Activated CD4-positive, alpha-beta T cell treated with anti-CD3 and anti-CD28 coated beads for 24 hours (primary cell): ENCODE results near the gene MYLK.

ENCODE experiments used
- DNase-seq, 2 donors: peaks; one replicate each; pipeline ENCODE4 v3.0.0-alpha.2; 2020; ENCODE audit warnings: low read depth in 2 of 2

Gene MYLK

DNA sequence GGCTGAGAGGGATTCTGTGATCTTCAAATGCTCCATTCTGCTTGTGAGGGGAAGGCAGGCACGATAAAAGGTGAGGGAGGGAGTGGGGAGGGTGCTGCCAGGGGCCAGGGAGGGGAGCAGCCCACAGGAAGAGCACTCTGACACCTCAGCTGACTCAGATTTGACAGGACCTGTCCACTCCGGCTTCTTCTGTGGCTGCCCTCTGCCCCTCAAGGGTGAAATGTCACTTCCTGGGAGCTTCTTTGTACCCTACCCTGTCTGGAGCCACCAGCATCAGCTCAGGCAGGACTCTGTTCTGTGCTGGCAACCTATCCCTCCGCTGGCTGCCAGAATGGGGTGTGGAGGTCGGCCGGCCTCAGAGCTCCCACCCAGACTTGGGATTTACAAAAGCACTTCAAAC lies 185.3 kb downstream of the MYLK start:
- no peak for DNase-seq

DNA sequence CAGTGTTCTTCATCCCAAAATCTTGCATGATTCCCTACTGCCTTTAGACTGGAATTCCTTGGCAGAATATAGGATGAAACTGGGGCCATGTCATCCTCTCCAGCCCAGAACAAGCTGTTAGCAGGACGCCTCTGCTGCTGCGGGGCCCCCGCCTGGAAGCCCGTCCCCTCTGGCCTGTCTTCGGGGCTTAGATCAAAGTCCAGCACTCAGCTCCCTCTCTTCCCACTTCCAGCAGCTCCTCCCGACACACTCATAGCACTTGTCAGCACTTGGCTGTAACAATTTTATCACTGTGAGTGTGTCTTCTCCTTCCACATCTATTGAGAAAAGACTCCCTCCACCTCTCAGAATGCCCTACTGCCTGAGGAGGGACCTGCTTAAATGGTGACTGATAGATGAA lies 187.3 kb downstream of the MYLK start:
- DNase-seq: no peak

DNA sequence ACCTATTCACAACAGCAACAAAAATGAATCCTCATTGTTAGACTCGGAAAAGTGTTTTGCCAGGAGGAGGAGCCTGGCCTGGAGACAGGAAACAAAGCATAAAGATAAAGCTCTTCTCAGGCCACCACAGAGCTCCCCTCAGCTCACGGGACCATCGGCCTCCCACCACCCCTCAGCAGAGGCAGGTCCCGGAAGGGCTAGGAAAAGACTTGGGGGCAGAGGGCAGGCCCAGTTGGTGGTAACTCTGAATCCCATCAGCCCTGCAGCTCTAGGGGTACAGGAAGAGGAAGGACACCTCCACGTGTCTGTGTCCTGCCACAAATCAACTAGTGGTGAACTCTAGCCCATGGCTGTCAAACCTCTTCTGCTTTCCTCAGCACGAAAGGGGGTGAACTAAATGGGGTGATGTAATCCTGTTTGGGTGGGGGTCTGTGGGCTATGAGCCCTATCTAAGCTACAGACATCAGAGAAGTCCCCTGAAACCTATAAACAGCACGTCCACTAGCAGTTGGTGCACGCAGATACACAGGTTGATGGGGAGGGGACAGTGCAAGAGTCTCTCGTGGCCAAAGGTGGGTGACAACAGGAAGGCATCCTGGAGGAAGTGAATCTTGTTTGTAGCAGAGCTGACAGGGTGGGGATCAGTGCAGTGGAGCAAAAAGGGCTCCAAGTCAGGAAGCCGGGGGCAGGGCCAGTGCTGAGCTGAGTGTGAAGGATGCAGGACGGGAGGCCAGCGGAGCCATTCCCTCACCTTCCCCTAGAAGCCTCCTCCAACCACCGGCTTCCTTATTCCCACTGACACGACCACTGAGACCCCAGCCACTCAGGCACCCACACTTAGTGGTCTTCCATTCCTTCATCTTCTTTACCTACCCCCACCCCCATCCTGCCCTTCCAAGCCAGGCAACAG lies 188.1 kb downstream of the MYLK start:
- DNase-seq: no peak

DNA sequence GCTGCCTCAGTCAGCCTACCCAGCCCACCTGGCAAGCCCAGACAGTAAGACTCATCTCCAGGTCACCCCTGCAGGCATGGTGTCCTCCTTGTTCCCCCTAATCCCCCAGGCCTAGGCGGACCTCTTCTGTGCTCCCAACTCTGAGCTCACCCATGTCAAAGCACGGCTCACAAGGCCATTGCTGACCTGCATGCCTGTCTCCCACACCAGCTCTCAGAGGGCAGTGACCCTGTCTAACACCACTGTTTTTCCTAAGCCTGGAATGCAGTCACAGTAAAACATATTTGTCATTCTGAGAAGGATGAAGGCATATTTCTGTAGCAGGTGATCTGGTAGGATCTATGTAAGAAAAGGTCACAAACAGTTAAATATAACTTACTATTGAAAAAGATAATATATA lies 189.0 kb downstream of the MYLK start:
- no peak for DNase-seq

DNA sequence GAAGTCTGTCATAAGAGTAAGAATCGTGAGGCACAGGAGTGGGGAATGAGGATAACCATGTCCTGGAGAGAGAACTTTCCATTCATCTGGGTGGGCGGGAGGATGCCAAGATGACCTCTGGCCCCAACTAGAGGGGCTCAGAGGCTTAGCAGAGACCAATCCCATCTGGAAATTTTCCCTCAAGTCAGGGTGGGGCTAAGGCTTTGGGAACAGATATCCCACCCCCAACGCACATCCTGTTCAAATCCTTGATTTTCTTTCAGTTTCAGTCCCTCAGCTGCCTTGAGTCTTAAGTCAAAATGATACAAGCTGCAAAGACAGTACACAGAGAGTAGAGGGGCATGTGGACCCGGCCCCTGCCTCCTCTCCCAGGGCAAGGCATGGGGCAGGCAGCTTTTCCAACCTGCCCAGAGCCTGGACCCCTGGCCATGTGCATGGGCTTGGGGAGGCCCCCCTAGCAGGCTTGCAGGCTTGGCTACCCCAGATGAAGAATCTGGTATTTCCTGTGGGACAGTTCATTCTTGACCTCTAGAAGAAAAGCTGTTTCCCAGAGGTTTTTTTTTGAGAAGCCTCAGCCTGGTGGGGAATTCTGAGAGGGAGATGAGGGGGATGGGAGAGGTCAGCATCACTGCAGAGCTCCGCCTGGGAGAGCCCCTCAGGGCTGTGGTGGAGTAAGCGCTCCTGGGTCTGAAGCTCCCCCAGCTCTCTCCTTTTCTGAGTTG lies 189.6 kb downstream of the MYLK start:
- no peak for DNase-seq

DNA sequence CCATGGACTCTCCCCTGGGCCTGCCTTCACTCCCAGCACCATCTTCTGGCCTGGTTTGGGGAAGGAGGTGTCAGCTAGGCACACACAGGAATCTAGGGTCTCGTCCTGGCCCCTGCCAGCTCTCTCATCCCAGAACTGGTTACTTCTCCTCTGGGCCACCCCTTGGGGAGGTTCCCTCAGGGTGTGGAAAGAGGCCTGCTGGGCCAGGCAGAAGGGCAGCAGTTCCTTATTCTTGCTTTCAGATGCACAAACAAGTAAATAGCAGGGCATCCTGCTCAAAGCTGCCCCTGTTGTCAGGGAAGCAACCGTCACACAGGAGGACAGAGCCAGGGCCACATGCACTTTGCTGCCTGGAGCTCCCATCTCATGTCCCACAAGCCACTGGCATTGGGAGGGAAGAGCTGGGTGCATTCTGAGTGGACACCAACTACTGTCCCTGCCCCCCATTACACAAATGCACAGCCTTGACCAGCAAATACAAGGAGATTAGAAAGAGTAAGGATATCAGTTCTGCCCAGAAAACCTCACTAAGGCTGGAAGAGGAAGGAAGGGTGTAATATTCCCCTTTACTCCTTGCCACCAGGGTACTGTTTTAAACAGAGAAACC lies 190.4 kb downstream of the MYLK start:
- no peak for DNase-seq

DNA sequence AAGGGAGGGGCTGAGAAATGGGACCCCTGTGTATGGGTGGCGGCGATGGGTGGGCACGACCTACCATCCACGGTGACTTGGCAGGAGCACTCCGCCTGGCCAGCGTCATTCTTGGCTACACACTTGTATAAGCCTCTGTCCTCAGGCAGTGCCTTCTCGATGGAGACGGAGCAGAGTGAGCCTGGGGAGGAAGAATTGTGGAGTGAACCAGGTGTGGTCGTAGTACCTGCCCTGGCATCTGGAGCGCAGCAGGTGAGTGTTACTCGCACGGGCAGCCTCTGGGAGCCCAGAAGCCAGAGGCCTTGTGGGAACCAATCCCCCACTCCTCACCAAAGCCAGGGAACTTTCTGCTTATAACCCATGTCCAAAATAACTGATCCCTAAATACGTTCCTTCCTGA lies 191.5 kb downstream of the MYLK start:
- DNase-seq: no peak

DNA sequence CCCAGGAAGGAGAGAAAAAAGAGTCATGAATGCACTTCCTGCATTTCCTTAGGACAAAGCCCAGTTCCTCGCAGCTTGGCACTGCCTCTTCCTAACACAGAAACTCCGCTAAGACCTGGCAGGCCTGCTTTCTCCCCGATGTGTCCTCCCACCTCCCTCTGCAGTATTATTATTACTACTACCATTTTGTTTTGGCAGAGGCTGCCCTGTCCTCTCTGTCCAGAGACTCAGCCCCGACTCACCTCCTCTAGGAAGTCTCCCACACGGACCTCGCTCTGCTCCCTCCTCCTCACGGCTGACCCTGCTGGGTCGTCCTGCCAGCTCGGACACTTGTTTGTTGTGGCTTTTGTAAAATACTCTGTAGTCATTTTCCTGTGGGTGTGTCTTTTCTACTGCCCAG lies 192.1 kb downstream of the MYLK start:
- DNase-seq: no peak

DNA sequence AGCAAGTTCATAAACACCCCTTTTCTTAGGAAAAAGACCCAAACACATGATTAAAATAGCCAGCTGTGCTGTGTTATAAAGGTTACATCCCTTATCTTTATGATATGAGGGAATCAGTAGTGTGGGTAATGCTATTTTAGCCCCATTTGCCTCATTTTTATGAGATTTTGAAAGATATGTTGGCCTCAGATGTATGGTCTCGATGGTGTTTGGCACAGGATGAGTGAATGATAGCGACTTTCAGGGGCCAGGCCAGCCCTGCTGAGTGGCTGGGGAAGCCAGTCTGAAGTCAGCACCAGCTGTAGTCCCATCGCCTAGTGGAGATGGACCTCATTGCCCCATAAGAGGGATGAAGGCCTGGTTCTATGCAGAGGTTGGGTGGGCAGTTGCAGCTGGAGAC lies 194.3 kb downstream of the MYLK start:
- no peak for DNase-seq

DNA sequence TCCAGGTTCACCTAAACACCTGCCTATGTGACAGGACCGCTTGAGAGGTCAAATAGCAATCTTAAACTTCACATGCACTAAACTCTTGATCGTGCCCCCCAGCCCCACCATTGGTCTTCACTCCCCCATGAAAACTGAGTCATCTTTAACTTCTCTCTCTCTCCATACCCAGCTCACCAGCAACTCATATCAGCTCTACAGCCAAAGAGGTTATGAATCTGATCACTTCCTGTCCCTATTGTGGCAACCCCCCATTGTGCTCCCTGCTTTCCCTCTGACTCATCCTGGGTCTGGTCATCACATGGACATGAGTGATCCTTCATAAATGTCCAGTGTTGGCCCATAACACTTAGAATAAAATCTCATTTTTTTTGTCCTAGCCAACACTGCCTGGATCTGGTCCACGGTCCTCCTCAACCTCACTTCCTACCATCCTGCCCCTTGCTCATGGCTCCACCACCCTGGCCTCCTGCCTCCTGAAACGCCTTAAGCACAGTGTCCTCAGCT lies 195.8 kb downstream of the MYLK start:
- DNase-seq: no peak

DNA sequence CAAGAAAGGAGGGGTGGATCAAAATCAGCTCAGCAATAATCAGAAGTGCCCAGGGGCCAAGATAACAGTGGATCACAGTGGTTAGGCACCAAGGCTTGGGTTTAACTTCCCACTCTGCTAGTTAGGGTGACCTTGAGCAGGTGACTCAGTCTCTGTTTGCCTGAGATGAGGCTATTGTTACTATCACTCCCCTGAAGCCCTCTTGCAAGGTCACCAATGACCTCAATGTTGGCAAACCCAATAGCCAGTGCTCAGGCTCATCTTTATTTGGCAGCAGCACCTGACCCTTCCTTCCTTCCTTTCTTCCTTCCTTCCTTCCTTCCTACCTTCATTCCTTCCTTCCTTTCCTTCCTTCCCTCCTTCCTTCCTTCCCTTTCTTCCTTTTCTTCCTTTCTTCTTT lies 196.8 kb downstream of the MYLK start:
- no peak for DNase-seq

DNA sequence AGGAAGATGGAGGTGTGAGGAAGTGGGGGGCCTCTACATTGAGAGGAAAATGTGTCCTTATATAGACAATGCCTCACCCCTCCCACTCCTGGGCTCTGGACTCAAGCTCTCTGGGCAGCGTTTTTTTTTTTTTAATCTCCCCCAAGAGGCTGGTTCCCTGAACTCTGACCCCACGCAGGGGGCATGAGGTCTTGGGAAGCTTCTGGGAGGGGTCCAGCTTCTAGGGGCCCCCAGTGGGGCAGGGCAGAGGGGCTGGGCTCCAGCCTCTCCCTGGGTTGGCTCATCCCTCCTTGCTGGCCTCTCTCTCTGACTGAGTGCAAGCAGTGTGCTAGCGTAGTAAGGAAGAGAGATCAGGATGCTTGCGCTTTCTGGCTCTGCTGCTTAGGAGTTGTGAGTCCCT lies 197.9 kb downstream of the MYLK start:
- no peak for DNase-seq

DNA sequence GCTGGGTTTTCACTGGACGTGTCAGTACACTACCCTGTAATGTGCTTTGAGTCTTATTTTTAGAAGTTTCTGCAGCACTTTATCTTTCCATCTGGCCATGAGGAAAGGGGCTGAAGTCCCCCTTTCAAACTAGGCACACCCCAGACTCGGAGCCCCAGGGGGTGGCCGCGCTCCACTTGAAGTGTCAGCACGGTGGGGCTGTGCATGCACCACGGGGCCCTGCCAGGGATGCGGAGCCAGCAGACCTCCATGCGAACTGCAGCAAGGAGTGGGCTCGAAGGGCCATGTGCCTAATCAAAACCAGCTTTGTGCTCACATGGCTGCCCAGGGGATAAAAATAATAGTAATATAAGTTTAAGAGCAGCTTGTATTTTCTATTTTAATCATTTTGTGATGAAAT lies 198.4 kb downstream of the MYLK start:
- DNase-seq: no peak

DNA sequence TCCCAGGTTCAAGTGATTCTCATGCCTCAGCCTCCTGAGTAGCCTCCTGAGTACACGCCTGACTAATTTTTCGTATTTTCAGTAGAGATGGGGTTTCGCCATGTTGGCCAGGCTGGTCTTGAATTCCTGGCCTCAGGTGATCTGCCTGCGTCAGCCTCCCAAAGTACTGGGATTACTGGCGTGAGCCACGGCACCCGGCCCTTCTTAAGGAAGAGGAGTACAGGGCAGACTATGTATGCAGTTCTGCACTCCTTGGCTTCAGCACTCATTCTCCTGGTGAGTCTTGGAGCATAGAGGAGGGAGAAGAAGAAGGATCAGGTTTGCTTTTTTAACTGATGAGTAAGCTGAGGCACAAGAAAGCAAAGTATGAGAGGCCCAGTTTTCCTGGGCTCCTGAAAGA lies 199.5 kb downstream of the MYLK start:
- no peak for DNase-seq

DNA sequence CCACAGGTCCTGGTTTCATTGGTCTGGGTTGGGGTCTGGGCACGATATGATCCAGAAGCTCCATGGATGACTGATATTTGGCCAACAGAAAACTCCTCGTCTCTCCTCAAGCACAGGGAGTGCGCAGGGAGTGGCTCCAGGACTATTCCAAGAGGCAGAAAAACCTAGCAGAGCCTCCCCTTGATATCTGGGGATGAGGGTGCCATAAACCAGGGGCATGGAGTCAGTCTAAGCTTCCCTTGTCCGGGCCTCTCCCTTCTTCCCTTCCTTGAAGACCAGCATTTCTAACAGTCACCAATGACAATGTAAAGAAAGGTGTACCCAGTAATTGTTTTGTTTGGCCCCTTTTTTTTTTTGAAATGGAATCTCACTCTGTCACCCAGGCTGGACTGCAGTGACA lies 199.9 kb downstream of the MYLK start:
- DNase-seq: no peak

DNA sequence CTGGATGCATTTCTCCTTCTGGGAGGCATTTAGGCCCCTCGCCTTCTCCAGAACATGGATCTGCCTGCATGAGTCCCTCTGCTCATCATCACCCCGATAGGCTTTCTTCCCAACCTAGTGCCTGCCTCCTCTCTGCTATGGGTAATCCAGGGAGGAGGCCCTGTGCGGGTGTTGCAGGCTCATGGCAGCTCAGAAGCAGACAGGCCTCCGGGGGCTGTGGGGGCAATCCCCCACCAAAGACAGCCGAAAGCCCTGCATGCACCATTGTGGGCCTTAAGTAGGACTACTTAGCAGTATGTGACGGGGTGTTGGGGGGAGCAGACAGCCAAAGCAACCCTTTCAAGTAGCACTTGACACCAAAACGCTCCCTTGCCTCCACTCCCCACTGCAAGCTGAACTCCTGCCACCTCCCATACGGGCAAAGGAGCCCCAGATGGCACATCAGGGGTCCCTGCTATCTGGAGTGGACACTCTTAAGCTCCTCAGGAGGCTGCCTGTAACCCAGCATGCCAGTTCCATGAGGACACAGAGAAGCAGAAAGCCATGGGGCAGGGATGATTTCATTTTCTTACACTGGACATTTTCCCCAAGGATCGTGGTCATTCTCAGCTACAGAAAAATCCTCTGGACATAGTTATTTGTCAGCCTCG lies 200.5 kb downstream of the MYLK start:
- DNase-seq: no peak

DNA sequence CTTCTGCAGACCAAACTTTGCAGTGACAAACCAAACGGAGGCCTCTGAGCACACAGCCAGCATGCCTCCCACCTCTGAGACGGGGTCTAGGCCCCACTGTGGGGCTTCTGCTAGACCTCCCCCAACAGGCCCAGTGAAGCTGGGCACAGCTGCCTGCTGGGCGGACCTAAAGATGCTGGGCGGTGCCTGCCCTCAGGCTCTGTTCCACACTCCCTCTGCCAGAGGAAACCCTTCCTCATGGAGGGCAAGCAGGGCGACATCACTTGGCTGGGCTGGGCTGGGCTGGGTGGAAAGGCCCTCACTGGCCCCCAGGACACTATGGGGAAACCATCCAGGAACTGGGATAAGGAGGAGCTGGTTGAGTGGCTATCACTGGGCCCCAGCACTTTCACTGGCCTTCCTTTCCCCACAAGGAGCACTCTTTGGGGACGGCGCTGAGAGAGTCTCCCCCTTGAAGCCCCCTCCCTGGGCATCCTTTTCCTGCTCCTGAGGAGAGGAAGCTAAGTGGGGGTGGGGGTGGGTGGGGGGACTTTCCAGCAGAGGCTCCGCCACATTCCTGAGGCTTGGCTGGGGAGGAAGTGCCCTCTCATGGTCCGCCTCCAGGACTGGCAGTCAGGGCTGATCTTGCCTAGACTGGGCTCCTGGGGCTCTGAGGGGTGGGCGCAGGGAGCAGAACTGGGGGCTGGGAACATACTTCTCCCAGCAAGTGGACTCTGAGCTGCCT lies 201.2 kb downstream of the MYLK start:
- no peak for DNase-seq

DNA sequence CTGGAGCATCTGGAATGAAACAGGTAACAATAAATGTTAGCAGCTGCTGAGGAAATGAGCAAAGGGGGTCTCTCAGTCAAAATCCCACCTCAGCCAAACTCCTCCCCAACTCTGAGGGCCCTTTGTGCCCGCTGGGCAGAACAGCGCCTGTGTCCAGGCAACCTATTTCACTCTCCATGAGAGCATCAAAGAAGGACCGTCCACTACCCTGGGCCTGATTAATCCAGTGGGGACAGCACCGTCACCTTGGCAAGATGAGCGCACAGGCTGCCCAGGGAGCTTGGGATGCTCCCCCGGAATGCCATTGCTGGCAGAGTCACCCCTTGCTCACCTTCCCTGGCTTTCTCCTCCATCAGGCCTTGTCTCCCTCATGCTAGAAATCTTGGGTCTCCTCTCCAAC lies 201.8 kb downstream of the MYLK start:
- DNase-seq: no peak

DNA sequence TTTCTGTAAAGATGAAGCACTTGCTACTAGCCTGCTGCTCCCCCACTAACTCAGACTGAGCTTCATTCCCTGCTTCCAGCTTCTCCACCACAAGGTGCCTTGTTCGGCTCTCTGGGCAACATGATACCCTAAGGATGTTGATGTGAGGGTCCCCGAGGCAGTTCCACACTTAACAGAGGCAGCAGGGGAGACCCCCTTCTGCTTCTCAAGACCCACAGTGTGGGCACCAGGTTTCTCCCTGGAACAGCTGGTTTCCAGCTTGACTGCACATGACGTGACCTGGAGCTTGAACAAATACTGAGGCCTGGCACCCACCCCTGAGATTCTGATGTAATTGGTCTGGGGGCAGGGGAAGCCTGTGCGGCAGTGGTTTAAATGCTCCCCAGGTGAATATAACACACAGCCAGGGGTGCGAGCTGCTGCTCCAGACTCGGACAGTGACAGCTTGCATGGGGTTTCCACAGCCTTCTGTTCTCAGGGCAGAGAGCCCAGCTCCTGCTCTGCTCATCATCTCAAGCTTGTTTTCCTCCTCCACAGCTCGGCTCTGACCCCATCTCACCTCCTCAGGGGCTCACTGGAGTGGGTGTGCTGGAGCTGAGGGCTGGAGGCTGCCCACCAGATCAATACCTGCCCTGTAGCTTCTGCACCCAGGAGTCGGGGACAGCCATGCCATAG lies 204.3 kb downstream of the MYLK start:
- no peak for DNase-seq

DNA sequence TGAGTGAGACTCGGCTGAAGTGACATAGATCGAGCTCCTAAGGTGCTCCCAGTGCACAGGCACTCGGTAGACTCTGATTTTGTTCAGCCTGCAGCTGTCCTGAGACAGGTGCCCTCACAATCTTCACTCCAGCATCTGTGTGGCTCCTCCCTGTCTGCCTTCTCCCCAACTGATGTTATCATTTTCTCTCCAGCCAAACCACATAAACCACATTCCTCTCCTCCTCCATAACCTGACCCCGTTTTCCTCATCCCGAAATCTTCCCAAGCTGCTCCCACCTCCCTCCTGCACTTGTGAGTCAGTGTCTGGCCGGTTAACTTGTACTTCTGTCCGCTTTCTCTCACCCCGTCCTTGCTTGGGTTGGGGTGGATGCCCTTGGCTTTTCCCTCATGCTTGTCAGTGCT lies 206.0 kb downstream of the MYLK start:
- no peak for DNase-seq
